Activated naive CD8-positive, alpha-beta T cell (primary cell): ENCODE data around the gene UBE2D2.
"Not testable (repeated sequence)": the region's sequence is repeated elsewhere in the genome, so short reads cannot be mapped to it uniquely, and the experiment has no call there.

Experiments used
- H3K27ac Mint-ChIP-seq: one replicate; pipeline ENCODE4 v1.8.0; 2021; ENCODE audit warnings: mixed read lengths
- H3K27me3 Mint-ChIP-seq: one replicate; pipeline ENCODE4 v1.8.0; 2021; ENCODE audit warnings: mixed read lengths
- H3K36me3 Mint-ChIP-seq: one replicate; pipeline ENCODE4 v1.8.0; 2021; ENCODE audit warnings: mixed read lengths
- H3K4me1 Mint-ChIP-seq: one replicate; pipeline ENCODE4 v1.8.0; 2021; ENCODE audit warnings: low read depth, mixed read lengths
- H3K4me3 Mint-ChIP-seq: one replicate; pipeline ENCODE4 v1.8.0; 2021; ENCODE audit warnings: mild to moderate bottlenecking, mixed read lengths
- H3K9me3 Mint-ChIP-seq: one replicate; pipeline ENCODE4 v1.8.0; 2021; ENCODE audit warnings: low read depth, mixed read lengths

The UBE2D2 gene

GRCh38 chr5:139560752-139561654, at the start of gene UBE2D2:
TSS of gene UBE2D2 (plus strand) at chr5:139561339. CDS start at chr5:139561792, 453 bp downstream.
- Mint-ChIP-seq H3K4me3 (peak within 1 kb of the TSS; percentile 100), H3K4me1 (peaks cover 34% of the 10 kb centered on the region)

GRCh38 chr5:139512786-139513390, 48.3 kb upstream of the UBE2D2 start:
- H3K27me3 Mint-ChIP-seq = no peaks in the 10 kb centered on the region
- H3K4me1 Mint-ChIP-seq = peaks cover 38% of the 10 kb centered on the region
- H3K9me3 Mint-ChIP-seq = no peaks in the 10 kb centered on the region
- H3K36me3 Mint-ChIP-seq = no peaks in the 10 kb centered on the region
- peak overlapping the region; percentile 24 for H3K27ac Mint-ChIP-seq
- no peak overlapping the region for H3K4me3 Mint-ChIP-seq

More at GRCh38 chr5:139560752-139561654, at the start of gene UBE2D2:
- Mint-ChIP-seq H3K27ac (peak within 1 kb of the TSS; percentile 99), H3K9me3 (no peaks in the 10 kb centered on the region), H3K36me3 (peaks cover 8% of the 10 kb centered on the region), H3K27me3 (no peaks in the 10 kb centered on the region)

- not testable (repeated sequence) for H3K27ac Mint-ChIP-seq, H3K9me3 Mint-ChIP-seq, H3K36me3 Mint-ChIP-seq, H3K4me3 Mint-ChIP-seq, H3K27me3 Mint-ChIP-seq
- H3K4me1 Mint-ChIP-seq = peaks cover 43% of the 10 kb centered on the region
Observed at GRCh38 chr5:139513434-139513833, 47.7 kb upstream of the UBE2D2 start.

- Mint-ChIP-seq H3K27ac (no peak overlapping the region), H3K36me3 (peaks cover 2% of the 10 kb centered on the region), H3K9me3 (no peaks in the 10 kb centered on the region), H3K4me3 (no peak overlapping the region), H3K27me3 (no peaks in the 10 kb centered on the region), H3K4me1 (peaks cover 48% of the 10 kb centered on the region)
Observed at GRCh38 chr5:139513852-139514485, 47.2 kb upstream of the UBE2D2 start.

GRCh38 chr5:139514486-139514856, 46.7 kb upstream of the UBE2D2 start:
- H3K4me1 Mint-ChIP-seq = peaks cover 50% of the 10 kb centered on the region
- no peaks in the 10 kb centered on the region for H3K27me3 Mint-ChIP-seq
- H3K9me3 Mint-ChIP-seq = no peaks in the 10 kb centered on the region
- peaks cover 3% of the 10 kb centered on the region for H3K36me3 Mint-ChIP-seq
- no peak overlapping the region for H3K4me3 Mint-ChIP-seq
- H3K27ac Mint-ChIP-seq = no peak overlapping the region

- Mint-ChIP-seq H3K4me1 (peaks cover 21% of the 10 kb centered on the region), H3K36me3 (peaks cover 3% of the 10 kb centered on the region), H3K27me3 (no peaks in the 10 kb centered on the region), H3K4me3 (peak overlapping the region; percentile 92), H3K9me3 (no peaks in the 10 kb centered on the region), H3K27ac (peak overlapping the region; percentile 97)
Observed at GRCh38 chr5:139517683-139518564, 43.2 kb upstream of the UBE2D2 start.

- H3K36me3 Mint-ChIP-seq = peaks cover 2% of the 10 kb centered on the region
- no peaks in the 10 kb centered on the region for H3K9me3 Mint-ChIP-seq
- H3K27me3 Mint-ChIP-seq = no peaks in the 10 kb centered on the region
- no peak overlapping the region for H3K4me3 Mint-ChIP-seq
- no peak overlapping the region for H3K27ac Mint-ChIP-seq
- H3K4me1 Mint-ChIP-seq = peaks cover 3% of the 10 kb centered on the region
Observed at GRCh38 chr5:139523635-139524445, 37.3 kb upstream of the UBE2D2 start.

- Mint-ChIP-seq H3K27me3 (no peaks in the 10 kb centered on the region), H3K4me1 (no peaks in the 10 kb centered on the region), H3K36me3 (no peaks in the 10 kb centered on the region), H3K27ac (no peak overlapping the region), H3K9me3 (no peaks in the 10 kb centered on the region), H3K4me3 (no peak overlapping the region)
Observed at GRCh38 chr5:139524446-139524845, 36.7 kb upstream of the UBE2D2 start.

GRCh38 chr5:139524940-139525585, 36.1 kb upstream of the UBE2D2 start:
- Mint-ChIP-seq H3K4me3 (no peak overlapping the region), H3K27ac (no peak overlapping the region), H3K4me1 (no peaks in the 10 kb centered on the region), H3K36me3 (no peaks in the 10 kb centered on the region), H3K9me3 (no peaks in the 10 kb centered on the region), H3K27me3 (no peaks in the 10 kb centered on the region)

GRCh38 chr5:139525586-139526308, 35.4 kb upstream of the UBE2D2 start:
- H3K4me1 Mint-ChIP-seq, H3K4me3 Mint-ChIP-seq, H3K36me3 Mint-ChIP-seq, H3K27ac Mint-ChIP-seq, H3K27me3 Mint-ChIP-seq, H3K9me3 Mint-ChIP-seq: not testable (repeated sequence)

GRCh38 chr5:139526309-139527089, 34.6 kb upstream of the UBE2D2 start:
- not testable (repeated sequence) for H3K27ac Mint-ChIP-seq, H3K27me3 Mint-ChIP-seq, H3K9me3 Mint-ChIP-seq, H3K36me3 Mint-ChIP-seq, H3K4me3 Mint-ChIP-seq, H3K4me1 Mint-ChIP-seq

- H3K9me3 Mint-ChIP-seq, H3K4me1 Mint-ChIP-seq, H3K27me3 Mint-ChIP-seq, H3K4me3 Mint-ChIP-seq, H3K36me3 Mint-ChIP-seq, H3K27ac Mint-ChIP-seq: not testable (repeated sequence)
Observed at GRCh38 chr5:139527090-139527470, 34.1 kb upstream of the UBE2D2 start.
